HCT116 (cell line): ENCODE results near the gene KYNU. TPM values are rescaled to one million over a fixed set of nuclear protein-coding genes. Genes with fewer than 3 reads are reported as not detected.
"Not testable (repeated sequence)": the region's sequence is repeated elsewhere in the genome, so short reads cannot be mapped to it uniquely, and the experiment has no call there.

ENCODE experiments used
- ATAC-seq: fragments of 200-7000 bp; cut with Tn5 transposase; 2 replicates; pipeline ENCODE4 v1.9.1; 2020; ENCODE audit warnings: mild to moderate bottlenecking, moderate library complexity
- BruUV-seq: library from RNA; stranded (reverse); fragments of 400-500 nt; replicated peaks from 2 replicates; lab custom pipeline; 2021; lab: Mats Ljungman, UMichigan
- CTCF ChIA-PET: fragments of 300-600 bp; sonication (Branson Sonifier 250); formaldehyde crosslinking; loops from one replicate; lab custom pipeline; 2021; ENCODE audit warnings: antibody characterized with exemption; lab: Charles Lee
- POLR2A ChIA-PET: fragments of 300-600, 350-600 bp; sonication (Branson Sonifier 250); formaldehyde crosslinking; loops from one replicate; lab custom pipeline; 2021; ENCODE audit warnings: antibody characterized with exemption; lab: Charles Lee
- RAD21 ChIA-PET, 2 experiments: fragments of 300-600 bp; sonication (Branson Sonifier 250); formaldehyde crosslinking; loops; one replicate each; lab custom pipeline; 2023; ENCODE audit warnings: low total read pairs in 2 of 2; ENCODE audit not compliant: uncharacterized antibody in 2 of 2, unreplicated experiment in 2 of 2, low non-redundant PET in 1 of 2; lab: Charles Lee
- DNase-seq: peaks from one replicate; pipeline ENCODE4 v3.0.0-alpha.2; 2010; ENCODE audit warnings: low read depth, low spot score
- H2AFZ ChIP-seq: fragments of 200-600 bp; shearing (Covaris generic), sonication (generic); 2 replicates; pipeline ENCODE4 v1.6.1; 2017; ENCODE audit warnings: low read depth, mixed run types, mixed read lengths, antibody characterized with exemption, low read length; ENCODE audit not compliant: poor library complexity, severe bottlenecking
- H3K27ac ChIP-seq: 2 replicates; pipeline ENCODE4 v1.5.1; 2012; ENCODE audit warnings: low read depth, low read length
- H3K27me3 ChIP-seq: fragments of 200-600 bp; sonication (generic); 2 replicates; pipeline ENCODE4 v1.6.1; 2016; ENCODE audit warnings: mixed run types, low read length, mixed read lengths; ENCODE audit not compliant: insufficient read depth
- H3K36me3 ChIP-seq, 2 experiments: fragments of 200-500 bp in 1 of 2; fragments of 200-600 bp in 1 of 2; sonication (Bioruptor generic) in 1 of 2; sonication (generic) in 1 of 2; 2 replicates each; pipeline versions ENCODE4 v1.5.1 to v1.6.1; 2014 to 2016; ENCODE audit warnings: low read length in 2 of 2, inconsistent platforms in 1 of 2, mixed read lengths in 1 of 2, mixed run types in 1 of 2; ENCODE audit not compliant: insufficient read depth in 2 of 2, control insufficient read depth in 1 of 2
- H3K4me1 ChIP-seq, 2 experiments: fragments of 200-600 bp in 1 of 2; sonication (generic) in 1 of 2; 2 replicates each; pipeline versions ENCODE4 v1.5.1 to v1.6.1; 2012 to 2017; ENCODE audit warnings: low read length in 2 of 2, inconsistent platforms in 1 of 2, mild to moderate bottlenecking in 1 of 2, mixed read lengths in 1 of 2, mixed run types in 1 of 2, moderate library complexity in 1 of 2; ENCODE audit not compliant: insufficient read depth in 2 of 2, control insufficient read depth in 1 of 2
- H3K4me2 ChIP-seq: fragments of 200-600 bp; sonication (generic); 2 replicates; pipeline ENCODE4 v1.6.1; 2017; ENCODE audit warnings: mixed run types, low read length, mixed read lengths
- H3K4me3 ChIP-seq, 2 experiments: fragments of 200-600 bp in 1 of 2; sonication (generic) in 1 of 2; replicated peaks in 1 of 2; 2 replicates each; pipeline ENCODE4 v1.5.1; 2011 to 2016; ENCODE audit warnings: low read length in 2 of 2, control low read depth in 1 of 2, low read depth in 1 of 2, mild to moderate bottlenecking in 1 of 2, mixed read lengths in 1 of 2, mixed run types in 1 of 2
- H3K79me2 ChIP-seq: fragments of 200-600 bp; sonication (generic); 2 replicates; pipeline ENCODE4 v1.6.1; 2017; ENCODE audit warnings: mild to moderate bottlenecking, mixed run types, low read length, moderate library complexity, mixed read lengths; ENCODE audit not compliant: insufficient read depth
- H3K9ac ChIP-seq: fragments of 200-600 bp; sonication (generic); 2 replicates; pipeline ENCODE4 v1.6.1; 2016; ENCODE audit warnings: low read length, mixed read lengths
- H3K9me2 ChIP-seq: fragments of 200-600 bp; sonication (generic), shearing (Covaris generic); 2 replicates; pipeline ENCODE4 v1.6.1; 2017; ENCODE audit warnings: mixed run types, mild to moderate bottlenecking, moderate library complexity; ENCODE audit not compliant: insufficient read depth
- H3K9me3 ChIP-seq, 2 experiments: fragments of 200-500 bp in 1 of 2; fragments of 200-600 bp in 1 of 2; sonication (Bioruptor generic) in 1 of 2; sonication (generic) in 1 of 2; 2 replicates each; pipeline ENCODE4 v1.6.1; 2014 to 2017; ENCODE audit warnings: low read length in 2 of 2, mixed read lengths in 2 of 2, inconsistent platforms in 1 of 2, low read depth in 1 of 2, mild to moderate bottlenecking in 1 of 2, mixed run types in 1 of 2, moderate library complexity in 1 of 2; ENCODE audit not compliant: control insufficient read depth in 1 of 2, insufficient read depth in 1 of 2
- H4K20me1 ChIP-seq: fragments of 200-600 bp; sonication (generic), shearing (Covaris generic); 2 replicates; pipeline ENCODE4 v1.6.1; 2017; ENCODE audit warnings: mixed run types, mild to moderate bottlenecking, moderate library complexity; ENCODE audit not compliant: insufficient read depth
- FOSL1 ChIP-seq: IDR thresholded peaks from 2 replicates; pipeline ENCODE4 v1.6.1; 2012; ENCODE audit warnings: low read depth
- POLR2A ChIP-seq: IDR thresholded peaks from 2 replicates; pipeline ENCODE4 v1.7.0; 2011; ENCODE audit warnings: borderline replicate concordance; ENCODE audit not compliant: insufficient read depth, insufficient read length; ENCODE audit errors: extremely low read depth
- SRF ChIP-seq: IDR thresholded peaks from 2 replicates; pipeline ENCODE4 v1.6.1; 2012; ENCODE audit warnings: low read depth
- YY1 ChIP-seq: IDR thresholded peaks from 2 replicates; pipeline ENCODE4 v1.6.1; 2011; ENCODE audit warnings: low read length, low read depth, moderate library complexity, mild to moderate bottlenecking; ENCODE audit not compliant: insufficient replicate concordance; ENCODE audit errors: extremely low read depth
- ZFX ChIP-seq: fragments of 450-650 bp; IDR thresholded peaks from 2 replicates; pipeline ENCODE4 v1.6.1; 2017
- intact Hi-C: fragments of 100-400 bp; cut with micrococcal nuclease; formaldehyde crosslinking; loops from 2 replicates; pipeline ENCODE4 v1.10.0; 2022
- total RNA-seq: library from RNA; stranded (reverse); gene quantifications from one replicate; pipeline ENCODE4 v1.2.1, GENCODE V29; 2021; ENCODE audit not compliant: unreplicated experiment
- TF ChIP-seq, protein P1 (sequence below): IDR thresholded peaks from 2 replicates; pipeline ENCODE4 v1.6.1; 2012; ENCODE audit warnings: low read depth

The KYNU gene
- total RNA-seq, 1 experiment from 2014 or later: 0.22 TPM

DNA sequence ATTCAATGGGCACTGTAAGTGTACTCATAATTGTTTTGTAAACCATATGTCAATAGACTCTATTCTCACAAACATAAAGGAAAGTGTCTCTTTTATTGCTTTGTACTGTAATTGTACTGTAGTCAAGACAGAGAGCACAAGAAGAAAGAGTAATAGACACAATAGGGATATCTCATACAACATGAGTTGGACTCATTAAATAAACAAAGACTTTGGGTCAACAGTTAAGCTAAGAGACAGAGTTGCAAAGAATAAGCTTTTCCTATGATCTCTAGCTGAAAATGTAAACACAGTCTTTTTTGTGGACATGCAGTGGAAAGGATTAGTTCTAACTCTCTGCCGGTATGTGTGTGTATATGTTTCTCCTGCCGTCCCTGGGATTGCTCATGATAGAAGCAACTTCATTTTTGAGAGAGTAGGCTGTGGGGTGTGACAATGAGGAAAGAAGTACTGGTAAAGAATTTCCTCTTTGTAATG is 13.9 kb upstream of the KYNU start:
- BruUV-seq: no TSS peak
- intact Hi-C loops: no loop called here
- H3K9me2 ChIP-seq: no peaks in the 10 kb centered on the region
- POLR2A ChIA-PET: no interaction called here
- H2AFZ ChIP-seq: no peak overlapping the region
- H4K20me1 ChIP-seq: no peaks in the 10 kb centered on the region
- peaks cover 0 to 3% of the 10 kb centered on the region in 2 experiments; a peak in 1 of 4 replicates for H3K4me1 ChIP-seq
- DNase-seq (no peak), ATAC-seq (no peak)
- no peak overlapping the region for H3K27ac ChIP-seq
- CTCF ChIA-PET: no interaction called here
- H3K36me3 ChIP-seq: no peaks in the 10 kb centered on the region
- RAD21 ChIA-PET: no interaction called here
- H3K4me3 ChIP-seq: no peak overlapping the region
- TF ChIP-seq SRF (no peak), ZFX (no peak), FOSL1 (no peak), YY1 (no peak), POLR2A (no peak)
- TF ChIP-seq, protein P1, sequence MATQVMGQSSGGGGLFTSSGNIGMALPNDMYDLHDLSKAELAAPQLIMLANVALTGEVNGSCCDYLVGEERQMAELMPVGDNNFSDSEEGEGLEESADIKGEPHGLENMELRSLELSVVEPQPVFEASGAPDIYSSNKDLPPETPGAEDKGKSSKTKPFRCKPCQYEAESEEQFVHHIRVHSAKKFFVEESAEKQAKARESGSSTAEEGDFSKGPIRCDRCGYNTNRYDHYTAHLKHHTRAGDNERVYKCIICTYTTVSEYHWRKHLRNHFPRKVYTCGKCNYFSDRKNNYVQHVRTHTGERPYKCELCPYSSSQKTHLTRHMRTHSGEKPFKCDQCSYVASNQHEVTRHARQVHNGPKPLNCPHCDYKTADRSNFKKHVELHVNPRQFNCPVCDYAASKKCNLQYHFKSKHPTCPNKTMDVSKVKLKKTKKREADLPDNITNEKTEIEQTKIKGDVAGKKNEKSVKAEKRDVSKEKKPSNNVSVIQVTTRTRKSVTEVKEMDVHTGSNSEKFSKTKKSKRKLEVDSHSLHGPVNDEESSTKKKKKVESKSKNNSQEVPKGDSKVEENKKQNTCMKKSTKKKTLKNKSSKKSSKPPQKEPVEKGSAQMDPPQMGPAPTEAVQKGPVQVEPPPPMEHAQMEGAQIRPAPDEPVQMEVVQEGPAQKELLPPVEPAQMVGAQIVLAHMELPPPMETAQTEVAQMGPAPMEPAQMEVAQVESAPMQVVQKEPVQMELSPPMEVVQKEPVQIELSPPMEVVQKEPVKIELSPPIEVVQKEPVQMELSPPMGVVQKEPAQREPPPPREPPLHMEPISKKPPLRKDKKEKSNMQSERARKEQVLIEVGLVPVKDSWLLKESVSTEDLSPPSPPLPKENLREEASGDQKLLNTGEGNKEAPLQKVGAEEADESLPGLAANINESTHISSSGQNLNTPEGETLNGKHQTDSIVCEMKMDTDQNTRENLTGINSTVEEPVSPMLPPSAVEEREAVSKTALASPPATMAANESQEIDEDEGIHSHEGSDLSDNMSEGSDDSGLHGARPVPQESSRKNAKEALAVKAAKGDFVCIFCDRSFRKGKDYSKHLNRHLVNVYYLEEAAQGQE: no peak
- no peaks in the 10 kb centered on the region for H3K79me2 ChIP-seq
- H3K9me3 ChIP-seq: no peaks in the 10 kb centered on the region
- H3K27me3 ChIP-seq: no peaks in the 10 kb centered on the region
- H3K4me2 ChIP-seq: no peak overlapping the region
- no peak overlapping the region for H3K9ac ChIP-seq

DNA sequence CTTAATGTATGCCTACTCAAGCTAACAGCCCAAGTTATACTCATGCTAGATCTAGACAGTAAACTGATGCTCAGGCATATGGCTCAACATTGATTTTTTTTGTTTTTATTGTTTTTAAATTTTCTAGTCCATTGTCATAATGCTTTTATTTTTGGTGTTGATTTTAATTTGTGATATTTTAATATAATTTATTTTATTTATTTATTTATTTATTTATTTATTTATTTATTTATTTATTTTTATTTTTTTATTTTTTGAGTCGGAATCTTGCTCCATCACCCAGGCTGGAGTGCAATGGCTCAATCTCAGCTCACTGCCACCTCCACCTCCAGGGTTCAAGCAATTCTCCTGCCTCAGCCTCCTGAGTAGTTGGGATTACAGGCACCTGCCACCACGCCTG is 12.9 kb upstream of the KYNU start:
- BruUV-seq, CTCF ChIA-PET: not testable (repeated sequence)

More for the DNA sequence above, 12.9 kb upstream of the KYNU start:
- H3K9me3 ChIP-seq, H3K4me2 ChIP-seq, H4K20me1 ChIP-seq, H3K9me2 ChIP-seq, ATAC-seq, DNase-seq, POLR2A ChIA-PET, H3K4me1 ChIP-seq, H3K79me2 ChIP-seq, H3K9ac ChIP-seq, H3K36me3 ChIP-seq, RAD21 ChIA-PET, H3K27ac ChIP-seq, intact Hi-C loops, H3K4me3 ChIP-seq, H2AFZ ChIP-seq, H3K27me3 ChIP-seq: not testable (repeated sequence)
